ENCODE results near the gene KSR1.

KSR1 gene

DNA sequence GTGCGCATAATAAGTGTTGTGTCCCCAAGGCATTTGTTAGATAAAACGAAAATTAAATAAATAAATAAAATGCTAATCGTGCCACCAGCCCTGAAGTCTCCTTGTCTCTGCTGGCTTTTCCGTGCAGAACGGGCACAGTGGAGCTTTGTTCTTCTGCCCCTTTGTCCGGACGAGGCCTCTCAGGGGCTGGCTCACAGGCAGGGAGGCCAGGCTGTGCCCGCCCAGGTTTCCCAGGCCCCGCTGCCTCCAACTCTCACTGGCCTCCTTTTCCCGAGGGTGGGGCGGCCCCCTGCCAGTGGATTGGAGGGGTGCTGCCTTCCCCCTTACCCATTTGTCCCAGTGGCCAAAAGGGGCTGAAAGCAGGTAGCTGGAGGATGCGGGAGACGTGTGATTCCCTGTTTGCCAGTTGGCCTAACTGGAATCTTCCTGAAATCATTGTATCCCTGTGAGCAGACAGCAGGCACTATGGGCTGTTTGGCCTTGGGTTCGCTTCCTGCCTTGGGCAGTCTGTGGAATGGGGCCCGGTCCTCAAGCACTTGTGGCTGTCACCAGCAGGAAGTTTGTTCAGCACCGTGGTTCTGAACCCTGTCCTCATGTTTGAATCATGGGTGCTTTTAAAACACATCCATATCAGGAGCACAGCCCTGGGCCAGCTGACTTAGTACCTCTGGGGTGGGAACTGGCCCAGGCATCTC, 64.4 kb downstream of the KSR1 start:
- no peak for DNase-seq

DNA sequence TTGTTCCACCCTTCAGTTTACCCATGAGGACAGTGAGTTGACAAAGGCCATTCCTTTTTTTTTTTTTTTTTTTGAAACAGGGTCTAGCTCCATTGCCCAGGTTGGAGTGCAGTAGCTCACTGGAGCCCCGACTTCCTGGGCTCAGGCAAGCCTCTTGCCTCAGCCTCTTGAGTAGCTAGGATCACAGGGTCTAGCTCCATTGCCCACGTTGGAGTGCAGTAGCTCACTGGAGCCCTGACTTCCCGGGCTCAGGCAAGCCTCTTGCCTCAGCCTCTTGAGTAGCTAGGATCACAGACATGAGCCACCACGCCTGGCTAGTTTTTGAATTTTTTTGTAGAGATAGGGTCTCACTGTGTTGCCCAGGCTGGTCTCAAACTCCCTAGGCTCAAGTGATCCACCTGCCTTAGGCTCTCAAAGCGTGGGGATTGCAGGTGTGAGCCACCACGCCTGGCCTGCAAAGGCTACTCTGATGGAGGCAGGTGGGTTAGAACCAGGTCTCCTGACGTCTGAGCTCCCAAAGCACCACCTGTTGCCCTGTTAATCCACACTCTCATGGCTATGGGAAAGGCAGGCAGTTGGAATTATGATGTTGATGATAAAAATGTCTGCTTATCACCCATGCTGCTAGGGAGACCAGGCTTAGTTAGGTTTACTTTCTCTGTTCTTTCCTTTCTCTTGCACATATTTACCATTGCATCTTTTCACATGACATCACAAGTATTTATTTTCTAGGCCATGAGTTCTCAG, 65.2 kb downstream of the KSR1 start:
- no peak for DNase-seq

DNA sequence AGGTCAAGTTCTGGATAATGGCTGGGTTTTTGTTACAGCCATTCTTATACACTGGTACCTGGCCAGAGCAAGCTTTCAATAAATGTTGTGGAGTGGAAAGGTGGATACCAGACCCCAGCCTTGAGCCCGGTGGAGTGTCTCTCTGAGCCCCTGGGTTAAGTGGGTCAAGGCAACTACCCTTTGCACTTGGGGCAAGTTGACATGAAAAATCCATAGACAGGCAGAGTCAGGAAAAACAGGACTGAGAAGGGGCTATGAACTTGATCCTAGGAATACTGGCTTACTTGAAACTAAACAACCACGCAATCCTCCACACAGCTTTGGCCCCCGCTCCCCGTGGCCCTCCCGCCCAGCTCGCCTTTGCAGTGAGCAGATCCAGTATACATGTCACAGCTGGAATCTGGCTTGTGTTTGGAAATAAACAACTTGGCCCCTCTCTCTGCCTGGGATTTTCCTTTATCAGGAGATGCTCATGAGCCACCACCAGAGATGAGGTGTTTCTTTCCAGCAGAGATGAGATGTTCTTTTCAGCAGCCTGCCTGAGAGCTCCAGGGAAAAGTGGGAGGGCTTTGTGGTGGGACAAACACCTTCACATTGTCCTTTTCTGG, 65.9 kb downstream of the KSR1 start:
- no peak for DNase-seq

- no peak for DNase-seq
Measured at GRCh38 chr17:27523712-27524111, 67.5 kb downstream of the KSR1 start.

- no peak for DNase-seq
Measured at GRCh38 chr17:27524594-27524993, 68.3 kb downstream of the KSR1 start.

GRCh38 chr17:27525316-27525715, 69.1 kb downstream of the KSR1 start:
- DNase-seq: no peak

GRCh38 chr17:27525836-27526603, 69.8 kb downstream of the KSR1 start:
- no peak for DNase-seq

DNA sequence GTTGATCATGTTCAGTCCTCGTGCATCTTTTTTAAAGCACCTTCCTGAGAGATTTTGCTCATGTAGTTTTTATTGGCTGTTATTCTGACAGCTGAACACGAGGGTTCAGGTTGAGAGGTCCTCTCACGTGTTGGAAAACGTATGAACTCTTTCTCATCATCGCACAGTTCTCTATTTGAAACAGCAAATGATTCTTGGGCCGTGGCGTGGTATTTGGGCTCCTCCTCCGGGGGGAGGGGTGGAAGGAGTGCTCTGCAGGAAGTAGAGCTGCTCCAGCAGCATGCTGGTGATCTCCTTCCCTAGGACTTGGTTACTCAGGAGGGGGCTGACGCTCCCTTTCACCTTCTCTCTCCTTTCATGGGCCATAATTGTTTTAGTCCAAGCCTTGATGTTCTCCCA, 70.4 kb downstream of the KSR1 start:
- DNase-seq: no peak

- peak; percentile 20 for DNase-seq
Measured at GRCh38 chr17:27529230-27529796, 73.1 kb downstream of the KSR1 start.

DNA sequence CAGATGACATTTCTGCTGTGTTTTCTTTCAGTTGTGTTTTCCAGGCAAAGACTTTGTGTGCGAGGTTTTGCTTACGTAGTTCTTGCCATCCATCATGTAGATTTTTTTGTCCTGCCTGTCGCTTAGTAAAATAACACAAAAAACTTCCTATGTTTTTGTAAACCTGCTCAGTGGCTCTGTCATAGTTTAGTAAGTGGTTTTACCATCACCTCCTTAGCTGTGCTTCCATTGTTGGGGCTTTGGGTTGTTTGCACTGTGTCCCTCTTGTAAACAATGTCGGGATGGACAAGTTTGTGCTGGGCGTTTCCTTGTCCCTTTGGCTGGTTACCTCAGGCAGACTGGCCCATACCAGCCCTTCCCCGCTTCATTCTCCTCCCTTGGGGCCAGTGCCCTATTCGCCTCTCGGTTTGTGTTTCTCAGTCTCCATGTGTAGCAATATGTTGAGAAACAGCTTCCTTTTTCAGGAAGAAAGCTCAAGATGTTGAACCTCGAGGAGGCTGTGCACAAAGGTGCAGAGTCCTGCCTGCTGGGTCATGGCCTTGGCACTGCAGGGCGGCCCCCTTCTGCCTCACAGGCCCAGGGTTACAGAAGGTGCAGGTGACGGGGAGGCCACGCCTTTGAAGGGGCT, 74.6 kb downstream of the KSR1 start:
- DNase-seq: no peak

- no peak for DNase-seq
Measured at GRCh38 chr17:27531469-27531961, 75.3 kb downstream of the KSR1 start.

GRCh38 chr17:27532269-27533263, 76.3 kb downstream of the KSR1 start:
- DNase-seq: no peak

- no peak for DNase-seq
Measured at GRCh38 chr17:27533874-27534815, 77.9 kb downstream of the KSR1 start.

DNA sequence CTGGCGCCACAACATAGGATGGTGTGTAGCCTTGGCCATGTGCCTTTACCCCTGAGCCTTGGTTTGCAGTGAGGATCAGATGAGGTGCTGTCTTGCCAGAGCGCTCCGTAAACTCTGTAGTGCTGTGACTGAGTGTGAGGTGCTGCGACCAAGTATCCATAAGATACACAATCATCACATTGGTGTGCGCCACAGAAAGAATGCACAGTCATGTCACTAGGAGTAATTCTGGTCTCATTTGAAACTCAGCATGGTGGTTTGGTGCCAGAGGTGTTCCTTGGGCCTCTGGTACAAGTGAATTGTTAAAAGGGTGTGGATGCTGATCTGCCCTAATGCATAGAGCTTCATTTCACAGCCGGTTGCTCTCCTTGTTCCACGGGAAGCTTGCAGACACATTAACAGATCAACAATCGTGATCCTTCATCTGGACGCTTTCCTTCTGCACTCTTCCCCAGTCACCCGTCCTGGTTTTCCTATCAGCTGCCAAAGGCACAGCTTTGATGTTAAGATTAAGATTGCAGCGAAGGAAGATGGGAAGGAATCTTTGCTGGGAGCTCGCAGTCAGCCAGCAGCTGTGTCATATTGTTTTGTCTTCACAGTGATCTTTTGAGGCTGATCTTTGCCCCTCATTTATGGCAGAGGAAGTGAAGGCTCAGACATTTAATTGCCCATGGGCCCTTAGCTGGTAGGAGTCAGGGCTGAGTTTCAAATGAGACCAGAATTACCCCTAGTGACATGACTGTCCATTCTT, 79.1 kb downstream of the KSR1 start:
- no peak for DNase-seq

DNA sequence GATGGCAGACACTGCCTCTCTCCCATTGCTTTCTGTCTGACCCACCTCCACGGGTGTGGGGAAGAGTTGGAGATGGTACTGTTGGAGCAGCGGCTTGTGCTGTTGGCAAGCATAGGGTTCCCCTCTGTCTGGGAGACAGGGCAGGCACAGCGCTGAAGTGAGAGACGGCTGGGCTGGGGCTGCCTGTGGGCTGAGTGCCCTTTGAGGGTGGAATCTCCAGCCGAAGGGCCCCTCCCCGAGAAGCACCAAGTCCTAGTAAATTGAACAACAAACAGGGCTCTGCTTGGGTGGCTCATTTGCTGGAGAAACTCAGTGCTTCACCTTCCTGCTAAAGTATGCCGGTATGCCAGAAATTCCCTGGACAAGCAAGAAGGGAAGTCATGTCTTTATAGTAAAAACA, 79.7 kb downstream of the KSR1 start:
- DNase-seq: no peak

GRCh38 chr17:27536781-27537180, 80.5 kb downstream of the KSR1 start:
- no peak for DNase-seq

DNA sequence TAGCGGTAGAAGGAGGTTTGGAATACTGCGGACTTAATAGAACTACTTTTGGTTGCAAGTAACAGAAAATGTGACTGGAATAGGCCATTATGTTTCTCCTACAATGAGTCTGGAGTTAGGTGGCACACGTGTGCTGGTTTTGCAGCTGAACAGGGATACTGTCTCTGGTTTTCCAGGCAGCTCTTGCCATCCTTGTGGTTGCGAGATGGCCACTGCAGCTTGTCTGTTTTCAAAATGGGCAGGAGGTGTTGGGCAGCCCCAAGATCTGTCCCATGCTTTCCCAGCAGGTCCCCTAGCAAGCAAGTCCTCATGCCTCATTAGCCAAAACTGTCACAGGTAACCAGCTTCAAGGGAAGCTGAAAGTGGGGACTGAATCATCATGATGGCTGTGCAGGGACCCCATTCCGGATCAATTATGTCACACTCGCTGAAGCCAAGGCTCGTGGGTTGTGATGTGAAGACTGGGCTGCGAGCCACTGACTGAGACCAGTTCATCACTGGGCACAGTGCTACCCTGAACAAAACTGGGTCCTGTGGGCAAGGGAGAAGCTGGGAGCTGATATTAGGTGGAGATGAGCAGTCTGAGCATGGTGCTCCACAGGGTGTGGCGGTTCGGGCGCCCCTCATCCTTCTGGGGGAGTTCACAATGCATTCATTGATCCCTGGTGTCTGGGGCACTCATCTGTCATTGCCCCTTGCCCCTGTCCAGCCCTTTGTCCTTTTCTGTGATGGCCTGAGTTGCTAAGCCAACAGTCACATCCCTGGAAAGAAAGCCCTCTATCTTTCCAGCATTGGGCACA, 82.1 kb downstream of the KSR1 start:
- DNase-seq: no peak

DNA sequence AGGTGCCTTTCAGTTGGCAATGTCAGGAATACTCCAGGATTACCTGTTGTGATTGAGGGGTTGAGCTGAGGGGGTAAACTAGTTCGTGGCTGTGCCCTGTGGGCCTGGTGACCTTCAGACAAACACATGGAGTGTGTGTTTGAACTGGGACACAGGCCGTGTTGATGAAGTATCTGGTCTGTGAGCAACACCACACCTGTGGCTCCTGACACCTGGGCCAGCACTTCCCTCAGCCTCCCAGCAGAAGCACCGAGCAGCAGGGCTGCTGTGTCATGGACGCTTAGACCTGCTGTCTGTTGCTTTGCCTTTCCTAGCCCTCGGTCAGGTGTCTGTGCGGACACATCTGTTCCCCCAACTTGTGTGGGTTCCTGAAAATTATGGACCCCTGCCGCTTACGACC, 82.9 kb downstream of the KSR1 start:
- DNase-seq: no peak
